Measurements from ENCODE around the gene MYO18B. TPM values are rescaled to one million over a fixed set of nuclear protein-coding genes. Genes with fewer than 3 reads are reported as not detected.
A peak's percentile ranks its signal among the peaks of the same experiment; 100 is the strongest.

Gene MYO18B
- total RNA-seq, 1 donor from 2014 or later = 0.07 TPM

GRCh38 chr22:25745341-25746011 lies 3.5 kb downstream of the MYO18B start:
- FAIRE-seq (no peak), DNase-seq (ENCODE audit: low read depth) (peak; percentile 78)
- Mint-ChIP-seq H3K27ac (ENCODE audit: unreplicated experiment) (no peak overlapping the region), H3K9me3 (ENCODE audit: unreplicated experiment) (no peaks in the 10 kb centered on the region), H3K4me1 (ENCODE audit: low read depth, unreplicated experiment) (peaks cover 24% of the 10 kb centered on the region), H3K4me3 (ENCODE audit: unreplicated experiment) (no peak overlapping the region), H3K27me3 (ENCODE audit: low read depth, unreplicated experiment) (peaks cover 7% of the 10 kb centered on the region), H3K36me3 (ENCODE audit: low read depth, unreplicated experiment) (peaks cover 2% of the 10 kb centered on the region)
- Histone ChIP-seq H3K4me2 (ENCODE audit: low read length) (peak overlapping the region; percentile 2), H3K4me1 (ENCODE audit: insufficient read depth, low read length) (peaks cover 18% of the 10 kb centered on the region), H3K4me3 (ENCODE audit: insufficient read depth, low read depth, low read length) (no peak overlapping the region), H3K27me3 (ENCODE audit: insufficient read depth, low read length) (no peaks in the 10 kb centered on the region), H3K79me2 (ENCODE audit: insufficient read depth, low read length) (no peaks in the 10 kb centered on the region), H3K9me3 (ENCODE audit: insufficient read depth, low read depth, low read length) (no peaks in the 10 kb centered on the region), H4K20me1 (ENCODE audit: insufficient read depth, low read length) (no peaks in the 10 kb centered on the region), H3K36me3 (ENCODE audit: insufficient read depth, low read length) (no peaks in the 10 kb centered on the region), H3K27ac (ENCODE audit: low read depth, low read length) (peak overlapping the region; percentile 33), H3K9ac (ENCODE audit: low read length) (no peak overlapping the region), H2AFZ (ENCODE audit: low read depth, low read length) (no peak overlapping the region)
- no peak for TF ChIP-seq CTCF (IDR thresholded peaks at IDR 0.05; ENCODE audit: insufficient read depth, low read depth, low read length)
- TF ChIP-seq EZH2 (IDR thresholded peaks at IDR 0.05; ENCODE audit: insufficient read depth, low read length) = no peak

GRCh38 chr22:25746012-25746373 lies 4.0 kb downstream of the MYO18B start:
- Histone ChIP-seq H3K4me2 (ENCODE audit: low read length) (peak overlapping the region; percentile 2), H3K27ac (ENCODE audit: low read depth, low read length) (peak overlapping the region; percentile 33), H3K9me3 (ENCODE audit: insufficient read depth, low read depth, low read length) (no peaks in the 10 kb centered on the region), H3K79me2 (ENCODE audit: insufficient read depth, low read length) (no peaks in the 10 kb centered on the region), H3K4me1 (ENCODE audit: insufficient read depth, low read length) (peaks cover 18% of the 10 kb centered on the region), H3K27me3 (ENCODE audit: insufficient read depth, low read length) (no peaks in the 10 kb centered on the region), H3K9ac (ENCODE audit: low read length) (no peak overlapping the region), H2AFZ (ENCODE audit: low read depth, low read length) (no peak overlapping the region), H3K36me3 (ENCODE audit: insufficient read depth, low read length) (no peaks in the 10 kb centered on the region), H4K20me1 (ENCODE audit: insufficient read depth, low read length) (no peaks in the 10 kb centered on the region), H3K4me3 (ENCODE audit: insufficient read depth, low read depth, low read length) (no peak overlapping the region)
- TF ChIP-seq EZH2 (IDR thresholded peaks at IDR 0.05; ENCODE audit: insufficient read depth, low read length) = no peak
- TF ChIP-seq CTCF (IDR thresholded peaks at IDR 0.05; ENCODE audit: insufficient read depth, low read depth, low read length) = no peak
- H3K9me3 Mint-ChIP-seq (ENCODE audit: unreplicated experiment) = no peaks in the 10 kb centered on the region
- no peak overlapping the region for H3K27ac Mint-ChIP-seq (ENCODE audit: unreplicated experiment)
- H3K36me3 Mint-ChIP-seq (ENCODE audit: low read depth, unreplicated experiment) = peaks cover 2% of the 10 kb centered on the region
- H3K4me1 Mint-ChIP-seq (ENCODE audit: low read depth, unreplicated experiment) = peaks cover 24% of the 10 kb centered on the region
- no peak for FAIRE-seq
- no peak overlapping the region for H3K4me3 Mint-ChIP-seq (ENCODE audit: unreplicated experiment)
- H3K27me3 Mint-ChIP-seq (ENCODE audit: low read depth, unreplicated experiment) = peaks cover 7% of the 10 kb centered on the region
- peak; percentile 74 for DNase-seq (ENCODE audit: low read depth)

- Histone ChIP-seq H3K27me3 (ENCODE audit: insufficient read depth, low read length) (no peaks in the 10 kb centered on the region), H3K36me3 (ENCODE audit: insufficient read depth, low read length) (no peaks in the 10 kb centered on the region), H4K20me1 (ENCODE audit: insufficient read depth, low read length) (no peaks in the 10 kb centered on the region), H2AFZ (ENCODE audit: low read depth, low read length) (peak overlapping the region; percentile 53), H3K9ac (ENCODE audit: low read length) (peak overlapping the region; percentile 76), H3K4me2 (ENCODE audit: low read length) (peak overlapping the region; percentile 57), H3K4me3 (ENCODE audit: insufficient read depth, low read depth, low read length) (no peak overlapping the region), H3K4me1 (ENCODE audit: insufficient read depth, low read length) (peaks cover 18% of the 10 kb centered on the region), H3K9me3 (ENCODE audit: insufficient read depth, low read depth, low read length) (no peaks in the 10 kb centered on the region), H3K79me2 (ENCODE audit: insufficient read depth, low read length) (no peaks in the 10 kb centered on the region), H3K27ac (ENCODE audit: low read depth, low read length) (peak overlapping the region; percentile 92)
- Mint-ChIP-seq H3K9me3 (ENCODE audit: unreplicated experiment) (no peaks in the 10 kb centered on the region), H3K36me3 (ENCODE audit: low read depth, unreplicated experiment) (peaks cover 2% of the 10 kb centered on the region), H3K27me3 (ENCODE audit: low read depth, unreplicated experiment) (peaks cover 7% of the 10 kb centered on the region), H3K4me1 (ENCODE audit: low read depth, unreplicated experiment) (peaks cover 14% of the 10 kb centered on the region), H3K27ac (ENCODE audit: unreplicated experiment) (no peak overlapping the region), H3K4me3 (ENCODE audit: unreplicated experiment) (no peak overlapping the region)
- TF ChIP-seq CTCF (IDR thresholded peaks at IDR 0.05; ENCODE audit: insufficient read depth, low read depth, low read length) = no peak
- no peak for TF ChIP-seq EZH2 (IDR thresholded peaks at IDR 0.05; ENCODE audit: insufficient read depth, low read length)
- no peak for FAIRE-seq
- DNase-seq (ENCODE audit: low read depth) = peak; percentile 99
Observed at GRCh38 chr22:25747245-25747944, 5.4 kb downstream of the MYO18B start.

Measured in astrocyte (in vitro differentiated cells and primary cell).